Esophagus muscularis mucosa (tissue), 4 donors: ENCODE measurements around the gene ULK4.

Experiments
- EP300 ChIP-seq: sonication (generic); formaldehyde crosslinking; IDR thresholded peaks from one replicate; pipeline ENCODE4 v1.6.1; 2017; ENCODE audit warnings: antibody characterized with exemption
- POLR2A ChIP-seq: fragments of 450-650 bp; IDR thresholded peaks from one replicate; pipeline ENCODE4 v1.6.1; 2017; ENCODE audit warnings: antibody characterized with exemption, moderate library complexity, mild to moderate bottlenecking, low read depth
- TF ChIP-seq, protein P1 (sequence below), 3 experiments: fragments of 200-600 bp in 2 of 3; fragments of 450-650 bp in 1 of 3; sonication (generic) in 2 of 3; IDR thresholded peaks; one replicate each; pipeline ENCODE4 v1.5.1; 2017 to 2019; ENCODE audit warnings: antibody characterized with exemption in 3 of 3, mild to moderate bottlenecking in 2 of 3, moderate library complexity in 1 of 3

DNA sequence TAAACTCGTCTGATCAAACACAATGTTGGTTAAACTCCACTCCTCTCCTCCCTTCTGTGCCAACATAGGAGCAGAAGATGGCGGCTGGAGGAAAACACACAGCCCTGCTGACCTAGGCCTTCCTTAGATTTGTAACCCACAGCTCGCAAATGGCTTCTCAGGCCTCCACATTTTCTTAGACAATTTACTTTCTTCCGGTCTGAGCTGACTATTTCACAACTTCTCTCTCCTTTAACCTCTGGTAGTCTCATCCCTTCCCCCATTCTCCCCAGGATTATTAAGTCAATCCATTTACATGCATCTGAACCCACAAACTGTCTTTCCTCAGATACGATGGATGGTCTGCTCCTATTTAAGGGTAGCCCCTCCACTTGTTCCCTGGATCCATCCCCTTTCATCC lies 25.7 kb upstream of the ULK4 start:
- TF ChIP-seq, protein P1, sequence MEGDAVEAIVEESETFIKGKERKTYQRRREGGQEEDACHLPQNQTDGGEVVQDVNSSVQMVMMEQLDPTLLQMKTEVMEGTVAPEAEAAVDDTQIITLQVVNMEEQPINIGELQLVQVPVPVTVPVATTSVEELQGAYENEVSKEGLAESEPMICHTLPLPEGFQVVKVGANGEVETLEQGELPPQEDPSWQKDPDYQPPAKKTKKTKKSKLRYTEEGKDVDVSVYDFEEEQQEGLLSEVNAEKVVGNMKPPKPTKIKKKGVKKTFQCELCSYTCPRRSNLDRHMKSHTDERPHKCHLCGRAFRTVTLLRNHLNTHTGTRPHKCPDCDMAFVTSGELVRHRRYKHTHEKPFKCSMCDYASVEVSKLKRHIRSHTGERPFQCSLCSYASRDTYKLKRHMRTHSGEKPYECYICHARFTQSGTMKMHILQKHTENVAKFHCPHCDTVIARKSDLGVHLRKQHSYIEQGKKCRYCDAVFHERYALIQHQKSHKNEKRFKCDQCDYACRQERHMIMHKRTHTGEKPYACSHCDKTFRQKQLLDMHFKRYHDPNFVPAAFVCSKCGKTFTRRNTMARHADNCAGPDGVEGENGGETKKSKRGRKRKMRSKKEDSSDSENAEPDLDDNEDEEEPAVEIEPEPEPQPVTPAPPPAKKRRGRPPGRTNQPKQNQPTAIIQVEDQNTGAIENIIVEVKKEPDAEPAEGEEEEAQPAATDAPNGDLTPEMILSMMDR (IDR thresholded peaks at IDR 0.05) = no peak
- TF ChIP-seq POLR2A = no peak
- TF ChIP-seq EP300 = no peak
